ENCODE measurements around the gene ZSCAN5B.

ZSCAN5B gene

GRCh38 chr19:56174550-56174949 is 23.0 kb downstream of the ZSCAN5B start:
- TF ChIP-seq SP1 (IDR thresholded peaks at IDR 0.05) (no peak), TARDBP (IDR thresholded peaks at IDR 0.05) (no peak), FOXA1 (IDR thresholded peaks at IDR 0.05) (no peak), NFRKB (IDR thresholded peaks at IDR 0.05) (no peak)
- ChIA-PET POLR2A (no interaction called here), CTCF (no interaction called here)
- no peak for DNase-seq (ENCODE audit: extremely low spot score)

- POLR2A ChIA-PET: no interaction called here
Observed at GRCh38 chr19:56174086-56174485, 23.5 kb downstream of the ZSCAN5B start.

DNA sequence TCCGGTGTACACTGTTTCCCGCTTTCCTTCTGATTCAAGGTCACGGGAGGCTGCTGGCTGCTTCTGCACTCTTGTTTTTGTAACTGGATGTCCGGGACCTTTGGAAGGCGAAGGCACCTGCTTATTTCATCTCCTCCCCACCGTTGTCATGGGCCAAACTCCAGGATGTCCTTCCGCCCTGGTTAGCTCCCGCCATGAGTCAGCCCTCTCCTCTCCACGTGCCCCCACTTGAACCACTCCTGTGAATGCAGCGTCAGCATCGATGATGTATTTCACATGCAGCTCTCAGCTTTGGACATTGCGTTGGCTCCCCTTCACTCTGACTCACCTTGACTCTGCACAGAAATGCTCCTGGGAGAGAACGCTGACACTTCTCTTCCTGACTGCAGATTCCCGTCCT is 27.3 kb downstream of the ZSCAN5B start:
- TF ChIP-seq SP1 (IDR thresholded peaks at IDR 0.05) (no peak), NFRKB (IDR thresholded peaks at IDR 0.05) (no peak), CTBP1 (IDR thresholded peaks at IDR 0.05; ENCODE audit: borderline replicate concordance) (no peak), PKNOX1 (IDR thresholded peaks at IDR 0.05) (no peak), ZNF384 (IDR thresholded peaks at IDR 0.05) (no peak), BHLHE40 (IDR thresholded peaks at IDR 0.05; ENCODE audit: borderline replicate concordance) (no peak), FOXK2 (IDR thresholded peaks at IDR 0.05) (no peak), TARDBP (IDR thresholded peaks at IDR 0.05) (no peak), FOXA1 (IDR thresholded peaks at IDR 0.05) (no peak), ELF4 (IDR thresholded peaks at IDR 0.05) (no peak), LEF1 (IDR thresholded peaks at IDR 0.05; ENCODE audit: borderline replicate concordance) (no peak), FOXM1 (IDR thresholded peaks at IDR 0.05; ENCODE audit: borderline replicate concordance) (no peak), L3MBTL2 (conservative IDR thresholded peaks at IDR 0.05) (no peak), SUZ12 (IDR thresholded peaks at IDR 0.05) (no peak), ARNT (IDR thresholded peaks at IDR 0.05) (no peak), HDGF (IDR thresholded peaks at IDR 0.05; ENCODE audit: borderline replicate concordance) (no peak)
- CTCF ChIA-PET: no interaction called here
- POLR2A ChIA-PET: no interaction called here
- no peak for DNase-seq (ENCODE audit: extremely low spot score)

More at GRCh38 chr19:56174086-56174485, 23.5 kb downstream of the ZSCAN5B start:
- CTCF ChIA-PET: interaction anchor here (1.3 kb wide), 1 partner anchor 93 kb away, joined by 4 read pairs; no protein-coding TSS in a partner anchor
- DNase-seq (ENCODE audit: extremely low spot score): no peak
- no peak for TF ChIP-seq ARNT (IDR thresholded peaks at IDR 0.05)

- POLR2A ChIA-PET: no interaction called here
- no peak for DNase-seq (ENCODE audit: extremely low spot score)
- TF ChIP-seq FOXM1 (IDR thresholded peaks at IDR 0.05; ENCODE audit: borderline replicate concordance) (no peak), L3MBTL2 (conservative IDR thresholded peaks at IDR 0.05) (no peak), TARDBP (IDR thresholded peaks at IDR 0.05) (no peak), HDGF (IDR thresholded peaks at IDR 0.05; ENCODE audit: borderline replicate concordance) (no peak)
- CTCF ChIA-PET: no interaction called here
Observed at GRCh38 chr19:56167064-56167578, 30.5 kb downstream of the ZSCAN5B start.

GRCh38 chr19:56163097-56163496 is 34.5 kb downstream of the ZSCAN5B start:
- CTCF ChIA-PET: no interaction called here
- POLR2A ChIA-PET: no interaction called here
- DNase-seq (ENCODE audit: extremely low spot score): no peak
- TF ChIP-seq TARDBP (IDR thresholded peaks at IDR 0.05) (no peak), BHLHE40 (IDR thresholded peaks at IDR 0.05; ENCODE audit: borderline replicate concordance) (no peak), PKNOX1 (IDR thresholded peaks at IDR 0.05) (no peak), SP1 (IDR thresholded peaks at IDR 0.05) (no peak), ZNF384 (IDR thresholded peaks at IDR 0.05) (no peak), LEF1 (IDR thresholded peaks at IDR 0.05; ENCODE audit: borderline replicate concordance) (no peak), ELF4 (IDR thresholded peaks at IDR 0.05) (no peak), HDGF (IDR thresholded peaks at IDR 0.05; ENCODE audit: borderline replicate concordance) (no peak), FOXA1 (IDR thresholded peaks at IDR 0.05) (no peak), CTBP1 (IDR thresholded peaks at IDR 0.05; ENCODE audit: borderline replicate concordance) (no peak), L3MBTL2 (conservative IDR thresholded peaks at IDR 0.05) (no peak), NFRKB (IDR thresholded peaks at IDR 0.05) (no peak), SUZ12 (IDR thresholded peaks at IDR 0.05) (no peak), ARNT (IDR thresholded peaks at IDR 0.05) (no peak), FOXK2 (IDR thresholded peaks at IDR 0.05) (no peak), FOXM1 (IDR thresholded peaks at IDR 0.05; ENCODE audit: borderline replicate concordance) (no peak)

DNA sequence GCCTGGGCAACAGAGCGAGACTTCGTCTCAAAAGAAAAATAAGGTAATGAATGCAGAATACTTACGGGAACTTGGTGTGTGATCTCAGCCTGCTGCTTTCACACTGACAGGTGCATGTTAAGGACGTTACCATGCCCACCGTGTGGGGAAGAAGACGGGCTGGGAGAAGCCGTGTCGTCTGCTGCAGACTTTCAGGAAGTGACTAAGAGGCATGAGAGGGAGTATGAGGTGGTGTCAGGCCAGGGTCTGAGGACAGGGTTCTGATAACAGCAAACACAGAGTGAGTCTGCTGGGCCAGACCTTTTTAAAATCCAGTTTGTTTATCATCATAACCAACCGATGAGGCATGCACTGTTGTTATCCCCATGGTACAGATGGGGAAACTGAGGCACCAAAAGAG is 35.3 kb downstream of the ZSCAN5B start:
- no peak for DNase-seq (ENCODE audit: extremely low spot score)
- TF ChIP-seq NFRKB (IDR thresholded peaks at IDR 0.05) (no peak), LEF1 (IDR thresholded peaks at IDR 0.05; ENCODE audit: borderline replicate concordance) (no peak), ARNT (IDR thresholded peaks at IDR 0.05) (no peak), L3MBTL2 (conservative IDR thresholded peaks at IDR 0.05) (no peak), SUZ12 (IDR thresholded peaks at IDR 0.05) (no peak), ZNF384 (IDR thresholded peaks at IDR 0.05) (no peak), ELF4 (IDR thresholded peaks at IDR 0.05) (no peak), FOXA1 (IDR thresholded peaks at IDR 0.05) (no peak)
- ChIA-PET POLR2A (no interaction called here), CTCF (no interaction called here)

- CTCF ChIA-PET: interaction anchor here (0.5 kb wide), 1 partner anchor 10 kb away, joined by 3 read pairs; no protein-coding TSS in a partner anchor
- POLR2A ChIA-PET: no interaction called here
- no peak for DNase-seq (ENCODE audit: extremely low spot score)
- TF ChIP-seq BHLHE40 (IDR thresholded peaks at IDR 0.05; ENCODE audit: borderline replicate concordance) (no peak), L3MBTL2 (conservative IDR thresholded peaks at IDR 0.05) (no peak), ELF4 (IDR thresholded peaks at IDR 0.05) (no peak), SP1 (IDR thresholded peaks at IDR 0.05) (no peak), CTBP1 (IDR thresholded peaks at IDR 0.05; ENCODE audit: borderline replicate concordance) (no peak)
Observed at GRCh38 chr19:56161534-56161933, 36.0 kb downstream of the ZSCAN5B start.
